HL-60/S4 treated with retinoic acid at 250 ng/mL for 4 days and 3 days (cell line): ENCODE results near the gene SHISAL2A.

Source experiments
- in situ Hi-C: fragments of 300-500 bp; cut with MboI; formaldehyde crosslinking; loops from 2 replicates; pipeline ENCODE4 v1.7.0; 2022; ENCODE audit warnings: low sequenced_read_pairs

SHISAL2A gene

GRCh38 chr1:52632732-52633290 is at the start of gene SHISAL2A:
Gene SHISAL2A, plus strand, starts transcription at chr1:52633168. Its CDS starts 326 bp downstream, at chr1:52633494.
- in situ Hi-C loops, result no loop called here

GRCh38 chr1:52585474-52585873 is 47.5 kb upstream of the SHISAL2A start:
- in situ Hi-C loops, result no loop called here

GRCh38 chr1:52588027-52588426 is 44.9 kb upstream of the SHISAL2A start:
- in situ Hi-C loops, result no loop called here

- in situ Hi-C loops, result no loop called here
Measured at GRCh38 chr1:52588535-52588934, 44.4 kb upstream of the SHISAL2A start.

DNA sequence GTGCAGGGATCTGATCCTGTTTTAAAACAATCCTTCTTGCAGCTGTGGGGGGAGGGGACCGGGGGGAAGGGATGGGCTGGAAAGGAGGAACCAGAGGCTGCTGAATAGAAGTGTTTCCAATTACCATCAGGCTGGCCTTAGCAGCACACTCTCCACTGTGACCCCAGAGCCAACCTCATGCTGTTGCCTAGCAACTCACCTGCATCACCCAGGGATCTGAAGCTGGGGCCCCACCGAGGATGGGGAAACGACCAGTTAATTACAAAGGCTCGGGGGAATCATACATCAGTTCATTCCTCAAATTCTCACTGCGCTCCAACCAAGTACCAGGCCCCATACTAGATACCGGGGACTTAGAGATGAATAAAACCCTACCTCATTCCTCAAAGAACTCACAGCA is 42.7 kb upstream of the SHISAL2A start:
- in situ Hi-C loops, result no loop called here

DNA sequence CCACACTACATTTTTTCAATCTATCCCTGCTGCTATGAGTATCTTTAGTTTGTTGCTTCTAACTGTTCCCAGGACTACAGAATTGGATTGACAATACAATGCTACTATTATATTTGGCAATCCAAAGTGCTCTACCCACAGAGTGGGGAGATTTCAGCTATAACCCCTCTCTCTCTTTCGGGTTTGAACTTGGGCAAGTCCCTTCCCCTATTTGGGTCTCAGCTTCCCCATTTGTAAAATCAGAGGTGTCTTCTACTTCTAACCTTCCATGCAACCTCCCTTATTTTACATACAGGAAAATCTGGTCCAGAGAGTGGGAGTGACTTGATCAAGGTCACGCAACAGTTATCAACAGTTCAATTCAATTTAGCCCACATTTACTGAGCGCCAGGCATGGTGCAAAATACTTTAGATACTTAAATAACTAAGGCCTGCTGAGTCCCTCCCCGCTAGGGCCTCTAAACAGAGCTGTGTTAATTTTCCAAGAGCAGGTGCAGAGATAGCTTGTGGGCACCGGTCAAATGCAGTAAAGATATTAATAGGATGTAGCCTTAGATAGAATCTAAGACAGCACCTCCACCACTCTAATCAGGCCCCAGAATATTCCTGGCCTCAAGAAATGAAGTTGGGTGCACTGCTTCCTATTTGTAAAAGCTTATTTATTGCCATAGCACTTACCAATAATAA is 40.2 kb upstream of the SHISAL2A start:
- in situ Hi-C loops, result no loop called here

DNA sequence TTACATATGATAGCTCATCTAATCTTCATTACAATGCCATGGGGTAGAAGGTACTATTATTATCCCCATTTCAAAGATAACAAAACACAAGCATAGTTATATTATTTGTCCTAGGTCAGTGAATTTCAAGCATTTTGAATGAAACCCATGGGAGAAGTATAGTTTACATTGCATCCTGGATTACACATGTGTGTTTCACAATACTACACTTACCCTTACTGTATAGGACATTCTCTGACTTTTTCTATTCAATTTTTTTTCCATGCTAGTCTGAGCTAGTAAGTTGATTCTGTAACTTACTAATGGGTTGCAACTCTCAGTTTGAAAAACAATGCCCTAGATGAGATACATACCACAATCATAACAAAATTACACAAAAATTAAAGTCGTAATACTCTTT is 39.5 kb upstream of the SHISAL2A start:
- in situ Hi-C loops, result no loop called here

DNA sequence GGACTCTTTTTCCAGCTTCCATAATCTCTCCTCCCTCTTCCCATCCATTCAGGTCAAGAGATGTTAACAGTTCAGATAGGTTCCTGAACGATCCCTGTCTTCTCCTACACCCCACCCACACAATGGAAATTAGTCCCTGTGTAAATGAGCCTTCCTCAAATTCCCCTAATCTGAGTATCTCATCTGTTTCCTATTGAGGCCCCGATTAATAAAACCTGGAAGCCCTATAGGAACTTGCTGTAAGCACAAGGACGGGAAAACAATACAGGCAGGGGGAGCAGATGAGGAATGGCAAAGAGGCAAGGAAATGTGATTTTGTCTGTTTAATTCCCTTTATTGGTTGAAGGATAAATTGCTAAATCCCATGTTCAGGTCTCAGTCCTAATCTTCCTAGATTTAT is 37.9 kb upstream of the SHISAL2A start:
- in situ Hi-C loops, result no loop called here

DNA sequence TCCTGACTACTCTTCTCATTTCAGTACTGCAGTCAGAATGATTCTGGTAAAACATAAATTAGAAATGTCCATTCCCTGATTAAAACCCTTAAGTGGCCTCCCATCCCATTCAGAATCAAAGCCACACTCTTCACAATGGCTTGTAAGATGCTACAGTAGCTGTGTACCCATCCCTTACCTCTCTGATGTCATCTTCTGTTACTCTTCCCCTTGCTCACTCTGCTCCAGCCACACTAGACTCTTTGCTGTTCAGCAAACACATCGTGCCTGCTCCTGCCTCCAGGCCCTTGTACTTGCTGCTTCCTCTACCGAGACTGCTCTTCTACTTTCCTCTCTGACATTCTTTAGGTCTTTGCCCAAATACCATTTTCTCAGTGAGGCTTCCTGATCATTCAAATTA is 35.1 kb upstream of the SHISAL2A start:
- in situ Hi-C loops, result no loop called here

- in situ Hi-C loops, result no loop called here
Measured at GRCh38 chr1:52598729-52599128, 34.2 kb upstream of the SHISAL2A start.

DNA sequence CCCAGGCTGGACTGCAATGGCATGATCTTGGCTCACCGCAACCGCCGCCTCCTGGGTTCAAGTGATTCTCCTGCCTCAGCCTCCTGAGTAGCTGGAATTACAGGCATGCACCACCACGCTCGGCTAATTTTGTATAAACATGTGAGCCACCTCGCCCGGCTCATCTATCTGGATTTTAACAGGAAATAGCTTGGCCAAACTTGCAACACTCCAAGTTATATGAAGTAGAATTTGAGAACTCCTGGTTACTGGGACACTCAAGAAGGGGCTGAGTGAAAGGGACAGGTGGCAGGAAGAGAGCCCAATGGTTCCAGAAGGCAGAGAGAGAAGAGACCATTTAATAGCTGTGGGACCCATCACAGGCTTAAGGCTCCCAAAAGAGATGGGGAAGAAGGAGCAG is 33.7 kb upstream of the SHISAL2A start:
- in situ Hi-C loops, result no loop called here

DNA sequence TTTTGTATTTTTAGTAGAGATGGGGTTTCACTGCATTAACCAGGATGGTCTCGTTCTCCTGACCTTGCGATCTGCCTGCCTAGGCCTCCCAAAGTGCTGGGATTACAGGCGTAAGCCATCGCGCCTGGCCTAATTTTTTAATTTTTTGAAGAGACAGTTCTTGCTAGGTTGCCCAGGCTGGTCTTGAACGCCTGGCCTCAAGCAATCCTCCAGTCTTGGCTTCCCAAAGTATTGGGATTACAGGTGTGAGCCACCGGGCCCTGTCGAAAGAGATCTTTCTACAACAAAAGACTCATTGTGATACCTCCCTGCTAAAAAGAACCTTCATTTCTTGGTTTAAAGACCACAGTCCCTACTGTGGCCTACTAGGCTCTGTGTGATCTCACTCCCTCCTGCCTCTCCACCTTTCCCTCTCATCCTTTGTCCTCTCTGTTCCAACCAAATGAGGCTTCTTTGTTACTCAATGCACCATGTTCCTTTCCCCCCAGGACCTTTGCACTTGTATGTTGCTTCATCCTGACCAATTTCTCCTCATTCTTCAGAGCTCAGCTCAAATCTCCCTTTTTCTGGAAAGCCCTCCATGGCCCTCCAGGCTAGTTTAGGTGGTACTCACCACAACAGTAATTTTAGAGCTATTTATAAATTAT is 32.3 kb upstream of the SHISAL2A start:
- in situ Hi-C loops, result no loop called here

DNA sequence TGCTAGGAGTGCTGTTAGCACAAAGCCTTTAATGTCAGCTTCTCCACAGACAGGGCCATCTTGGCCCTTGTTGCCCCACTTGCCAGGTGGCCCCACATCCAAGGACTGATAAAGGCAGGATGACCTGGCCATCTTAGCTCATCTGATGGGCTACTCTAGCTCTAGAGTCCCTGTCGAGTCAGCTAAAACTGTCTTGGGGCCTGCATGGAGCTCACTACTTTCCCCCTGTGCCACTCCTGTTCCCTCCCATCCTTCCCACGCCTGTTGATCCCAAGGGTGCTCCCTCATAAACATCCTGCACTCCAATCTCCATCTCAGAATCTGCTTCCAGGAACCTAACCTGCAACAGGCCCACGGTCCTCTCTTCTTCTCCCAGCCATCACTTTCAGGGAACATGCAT is 31.4 kb upstream of the SHISAL2A start:
- in situ Hi-C loops, result no loop called here

GRCh38 chr1:52601991-52602855 is 30.7 kb upstream of the SHISAL2A start, which contains the start of gene GPX7:
Gene GPX7, plus strand, starts transcription at chr1:52602371. Its CDS starts 39 bp downstream, at chr1:52602410.
- in situ Hi-C loops, result no loop called here

- in situ Hi-C loops, result no loop called here
Measured at GRCh38 chr1:52602856-52603600, 29.9 kb upstream of the SHISAL2A start.

GRCh38 chr1:52603630-52604029 is 29.3 kb upstream of the SHISAL2A start:
- in situ Hi-C loops, result no loop called here

- in situ Hi-C loops, result no loop called here
Measured at GRCh38 chr1:52604063-52604770, 28.8 kb upstream of the SHISAL2A start.

DNA sequence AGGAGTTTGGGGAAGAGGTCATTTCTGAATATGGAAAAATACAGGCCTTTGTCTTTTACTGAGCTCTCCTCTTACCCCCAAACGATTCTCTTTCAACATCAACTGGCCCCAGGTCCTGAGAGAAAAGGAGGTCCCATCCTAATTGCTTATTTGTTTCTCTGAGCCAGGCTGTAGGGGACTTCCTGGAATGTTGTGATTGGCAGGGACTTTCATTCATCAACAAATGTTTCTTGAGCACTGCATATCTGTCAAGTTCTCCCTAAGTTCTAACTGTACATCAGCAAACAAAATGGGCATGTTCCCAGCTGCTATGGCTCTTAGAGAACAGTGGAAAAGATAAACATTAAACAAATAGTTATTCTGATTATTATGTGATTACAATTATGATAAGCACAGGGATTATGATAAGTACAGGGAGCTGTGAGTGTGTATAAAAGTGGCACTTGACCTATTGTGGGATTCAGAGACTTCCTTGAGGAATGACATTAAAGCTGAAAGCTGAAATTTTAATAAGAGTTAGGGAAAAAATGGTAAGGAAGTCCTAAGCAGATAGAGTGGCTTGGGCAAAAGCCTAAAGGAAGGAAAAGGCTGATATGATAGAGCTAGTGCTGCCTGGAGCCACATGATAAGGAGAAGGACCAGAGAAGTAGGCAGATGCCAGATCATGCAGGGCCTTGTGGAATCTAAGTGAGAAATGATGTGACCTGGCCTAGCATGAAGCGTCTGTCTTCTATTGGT is 19.2 kb upstream of the SHISAL2A start:
- in situ Hi-C loops, result no loop called here

DNA sequence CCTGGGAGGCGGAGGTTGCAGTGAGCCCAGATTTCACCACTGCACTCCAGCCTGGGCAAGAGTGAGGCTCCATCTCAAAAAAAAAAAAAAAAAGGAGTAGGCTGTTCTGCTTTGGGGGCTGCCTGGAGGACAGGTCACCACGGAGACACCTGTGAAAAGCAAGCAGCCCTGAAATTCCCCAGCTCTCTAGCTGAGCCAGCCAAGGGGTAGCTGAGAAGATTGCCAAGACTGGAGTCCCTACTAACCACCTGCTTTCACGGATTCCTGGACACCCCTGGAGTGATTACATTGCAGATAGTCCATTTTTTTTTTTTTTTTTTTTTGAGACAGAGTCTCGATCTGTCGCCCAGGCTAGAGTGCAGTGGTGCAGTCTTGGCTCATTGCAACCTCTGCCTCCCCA is 18.3 kb upstream of the SHISAL2A start:
- in situ Hi-C loops, result no loop called here
